ENCODE data around the gene DOCK1.

DOCK1 gene

DNA sequence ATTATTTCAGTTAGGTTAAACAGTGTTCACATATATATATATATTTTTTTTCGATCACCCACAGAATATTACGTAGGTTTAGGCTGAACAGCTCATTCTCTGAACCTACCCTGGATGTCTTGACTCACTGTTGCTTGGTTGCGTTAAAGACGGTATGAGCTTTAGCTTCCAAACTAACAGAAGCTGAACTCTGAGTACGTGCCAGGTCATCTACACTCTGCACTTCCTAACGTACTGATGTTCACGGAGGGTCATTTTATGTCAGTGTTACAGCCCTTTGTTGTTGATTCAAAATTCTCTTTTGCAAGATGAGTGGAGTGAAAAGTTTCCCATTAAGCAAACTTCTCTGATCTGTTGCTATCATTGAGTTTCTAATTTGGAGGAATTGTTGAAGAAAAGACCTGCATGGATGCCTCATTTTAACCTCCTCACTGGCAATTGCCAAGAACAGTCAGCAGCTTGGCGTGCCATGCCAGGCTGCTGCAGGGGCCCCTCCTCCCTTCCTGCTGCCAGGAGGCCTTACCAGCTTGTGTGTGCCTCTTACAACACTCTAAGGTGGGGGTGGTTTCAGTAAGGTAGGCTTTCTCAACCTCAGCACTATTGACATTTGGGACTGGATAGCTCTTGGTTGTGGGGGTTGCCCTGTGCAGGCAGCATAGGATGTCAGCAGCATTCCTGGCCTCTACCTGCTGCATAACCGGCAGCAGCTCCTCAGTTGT, 246.9 kb downstream of the DOCK1 start:
- ATAC-seq (replicated peaks) (no peak), DNase-seq (no peak)
- Mint-ChIP-seq H3K36me3 (ENCODE audit: insufficient read depth) (no peaks in the 10 kb centered on the region), H3K9me3 (peaks cover 0 to 1% of the 10 kb centered on the region in 2 donors), H3K4me3 (no peak overlapping the region), H3K27ac (no peak overlapping the region), H3K27me3 (peaks cover 0 to 17% of the 10 kb centered on the region in 2 donors), H3K4me1 (ENCODE audit: low read depth in 2 of 2) (no peaks in the 10 kb centered on the region)

- no peak for ATAC-seq (replicated peaks)
Observed at GRCh38 chr10:127153181-127153580, 248.0 kb downstream of the DOCK1 start.

GRCh38 chr10:127154831-127155620, 249.8 kb downstream of the DOCK1 start:
- Mint-ChIP-seq H3K9me3 (peaks cover 0 to 1% of the 10 kb centered on the region in 2 donors), H3K36me3 (ENCODE audit: insufficient read depth) (no peaks in the 10 kb centered on the region)

More at GRCh38 chr10:127153181-127153580, 248.0 kb downstream of the DOCK1 start:
- DNase-seq = no peak
- Mint-ChIP-seq H3K4me3 (no peak overlapping the region), H3K9me3 (peaks cover 0 to 1% of the 10 kb centered on the region in 2 donors), H3K4me1 (ENCODE audit: low read depth in 2 of 2) (no peaks in the 10 kb centered on the region), H3K36me3 (ENCODE audit: insufficient read depth) (no peaks in the 10 kb centered on the region), H3K27me3 (peaks cover 0 to 17% of the 10 kb centered on the region in 2 donors), H3K27ac (no peak overlapping the region)

GRCh38 chr10:127157089-127157488, 251.9 kb downstream of the DOCK1 start:
- ATAC-seq (replicated peaks) = no peak
- Mint-ChIP-seq H3K27me3 (peaks cover 0 to 25% of the 10 kb centered on the region in 2 donors), H3K36me3 (ENCODE audit: insufficient read depth) (no peaks in the 10 kb centered on the region), H3K27ac (no peak overlapping the region), H3K4me3 (no peak overlapping the region), H3K4me1 (ENCODE audit: low read depth in 2 of 2) (no peaks in the 10 kb centered on the region), H3K9me3 (peaks cover 0 to 1% of the 10 kb centered on the region in 2 donors)
- no peak for DNase-seq

More at GRCh38 chr10:127154831-127155620, 249.8 kb downstream of the DOCK1 start:
- Mint-ChIP-seq H3K4me3 (no peak overlapping the region), H3K27ac (no peak overlapping the region), H3K27me3 (peaks cover 0 to 22% of the 10 kb centered on the region in 2 donors), H3K4me1 (ENCODE audit: low read depth in 2 of 2) (no peaks in the 10 kb centered on the region)
- DNase-seq (no peak), ATAC-seq (replicated peaks) (no peak)

GRCh38 chr10:127157506-127158200, 252.4 kb downstream of the DOCK1 start:
- DNase-seq (no peak), ATAC-seq (replicated peaks) (no peak)
- H3K4me1 Mint-ChIP-seq (ENCODE audit: low read depth in 2 of 2) = no peaks in the 10 kb centered on the region
- no peak overlapping the region for H3K27ac Mint-ChIP-seq
- no peaks in the 10 kb centered on the region for H3K36me3 Mint-ChIP-seq (ENCODE audit: insufficient read depth)
- H3K27me3 Mint-ChIP-seq = peaks cover 0 to 25% of the 10 kb centered on the region in 2 donors
- no peak overlapping the region for H3K4me3 Mint-ChIP-seq
- no peaks in the 10 kb centered on the region for H3K9me3 Mint-ChIP-seq

- no peak overlapping the region for H3K27ac Mint-ChIP-seq
- no peaks in the 10 kb centered on the region for H3K4me1 Mint-ChIP-seq (ENCODE audit: low read depth in 2 of 2)
- ATAC-seq (replicated peaks) (no peak), DNase-seq (no peak)
- H3K9me3 Mint-ChIP-seq = no peaks in the 10 kb centered on the region
- no peaks in the 10 kb centered on the region for H3K36me3 Mint-ChIP-seq (ENCODE audit: insufficient read depth)
- peaks cover 0 to 25% of the 10 kb centered on the region in 2 donors for H3K27me3 Mint-ChIP-seq
- H3K4me3 Mint-ChIP-seq = no peak overlapping the region
Observed at GRCh38 chr10:127158662-127159061, 253.4 kb downstream of the DOCK1 start.

DNA sequence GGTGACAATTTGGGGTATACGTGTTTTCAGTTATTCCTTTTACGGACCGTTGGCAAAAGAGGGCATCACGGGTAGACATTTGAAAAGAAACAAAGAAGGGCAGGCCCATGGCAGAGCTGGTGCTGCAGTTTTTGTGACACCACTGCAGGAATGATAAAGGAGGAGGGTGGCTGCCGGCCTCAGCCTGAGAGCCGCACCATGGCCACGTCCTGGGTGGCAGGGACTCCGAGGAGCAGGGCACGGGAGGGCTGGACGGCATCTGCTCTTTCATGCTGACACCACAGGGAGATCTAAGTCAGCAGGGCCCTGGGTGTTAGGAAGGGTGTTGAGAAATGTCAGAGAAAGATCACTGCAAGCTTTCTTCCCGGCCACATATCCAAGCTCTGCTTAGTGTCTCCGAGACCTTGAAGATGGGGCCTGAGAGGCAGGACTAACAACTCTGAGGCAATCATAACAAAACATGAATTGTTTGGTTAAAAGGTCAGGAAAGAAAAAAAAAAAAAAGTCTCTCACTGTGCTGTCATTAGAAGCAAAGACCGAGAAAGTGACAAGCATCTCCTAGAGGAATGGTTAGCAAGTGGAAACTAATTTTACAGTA, 254.5 kb downstream of the DOCK1 start:
- ATAC-seq (replicated peaks) = no peak
- H3K36me3 Mint-ChIP-seq (ENCODE audit: insufficient read depth) = no peaks in the 10 kb centered on the region
- no peak for DNase-seq
- peaks cover 0 to 25% of the 10 kb centered on the region in 2 donors for H3K27me3 Mint-ChIP-seq
- no peak overlapping the region for H3K4me3 Mint-ChIP-seq
- no peaks in the 10 kb centered on the region for H3K4me1 Mint-ChIP-seq (ENCODE audit: low read depth in 2 of 2)
- no peaks in the 10 kb centered on the region for H3K9me3 Mint-ChIP-seq
- H3K27ac Mint-ChIP-seq = no peak overlapping the region

- Mint-ChIP-seq H3K36me3 (ENCODE audit: insufficient read depth) (no peaks in the 10 kb centered on the region), H3K27me3 (peaks cover 0 to 14% of the 10 kb centered on the region in 2 donors), H3K9me3 (no peaks in the 10 kb centered on the region), H3K27ac (no peak overlapping the region), H3K4me3 (no peak overlapping the region), H3K4me1 (ENCODE audit: low read depth in 2 of 2) (no peaks in the 10 kb centered on the region)
- no peak for ATAC-seq (replicated peaks)
- no peak for DNase-seq
Observed at GRCh38 chr10:127161482-127161881, 256.3 kb downstream of the DOCK1 start.

DNA sequence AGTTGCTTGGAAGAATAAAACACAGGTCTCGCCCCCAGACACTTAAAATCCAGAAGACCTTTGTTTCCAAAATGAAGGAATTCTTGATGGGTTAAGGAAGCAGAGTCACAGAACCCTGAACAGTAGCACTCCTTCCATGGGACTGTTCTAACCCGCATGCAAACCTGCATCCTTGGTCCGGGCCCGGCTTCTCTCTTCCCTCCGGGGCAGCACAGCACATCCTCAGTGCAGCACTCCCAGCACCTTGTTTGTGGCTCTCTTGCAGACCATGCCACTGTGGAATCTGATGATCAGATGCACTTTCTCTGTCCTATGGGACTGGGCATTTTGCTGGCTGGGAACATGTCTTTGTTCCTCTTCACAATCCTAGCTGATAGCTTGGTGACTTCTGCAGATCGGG, 257.6 kb downstream of the DOCK1 start:
- Mint-ChIP-seq H3K4me3 (no peak overlapping the region), H3K9me3 (no peaks in the 10 kb centered on the region), H3K4me1 (ENCODE audit: low read depth in 2 of 2) (no peaks in the 10 kb centered on the region), H3K27me3 (peaks cover 3 to 21% of the 10 kb centered on the region in 2 donors), H3K36me3 (ENCODE audit: insufficient read depth) (no peaks in the 10 kb centered on the region), H3K27ac (no peak overlapping the region)
- DNase-seq = no peak
- no peak for ATAC-seq (replicated peaks)

DNA sequence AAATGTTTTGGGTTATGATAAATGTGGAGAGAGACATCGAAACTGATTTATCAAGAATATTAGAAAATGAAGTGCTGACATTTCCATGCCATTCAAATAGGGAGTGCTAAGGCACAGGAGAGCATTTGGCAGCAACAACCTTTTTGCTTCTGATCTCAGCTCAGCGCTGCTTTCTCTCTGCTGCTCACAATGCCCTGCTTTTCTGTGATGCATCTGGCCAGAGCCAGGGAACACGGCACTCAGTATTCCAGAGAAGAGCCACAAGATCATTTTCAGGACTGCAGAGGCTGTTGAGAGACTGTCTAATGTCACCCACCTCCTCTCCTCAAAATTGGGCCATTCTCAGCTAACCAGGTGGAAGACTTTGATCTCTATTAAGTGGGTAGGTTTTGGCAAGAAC, 263.0 kb downstream of the DOCK1 start:
- H3K9me3 Mint-ChIP-seq = no peaks in the 10 kb centered on the region
- H3K4me1 Mint-ChIP-seq (ENCODE audit: low read depth in 2 of 2) = no peaks in the 10 kb centered on the region
- no peaks in the 10 kb centered on the region for H3K36me3 Mint-ChIP-seq (ENCODE audit: insufficient read depth)
- peaks cover 5 to 6% of the 10 kb centered on the region in 2 donors for H3K27me3 Mint-ChIP-seq
- H3K27ac Mint-ChIP-seq = no peak overlapping the region
- DNase-seq = no peak
- ATAC-seq (replicated peaks) = no peak
- no peak overlapping the region for H3K4me3 Mint-ChIP-seq

DNA sequence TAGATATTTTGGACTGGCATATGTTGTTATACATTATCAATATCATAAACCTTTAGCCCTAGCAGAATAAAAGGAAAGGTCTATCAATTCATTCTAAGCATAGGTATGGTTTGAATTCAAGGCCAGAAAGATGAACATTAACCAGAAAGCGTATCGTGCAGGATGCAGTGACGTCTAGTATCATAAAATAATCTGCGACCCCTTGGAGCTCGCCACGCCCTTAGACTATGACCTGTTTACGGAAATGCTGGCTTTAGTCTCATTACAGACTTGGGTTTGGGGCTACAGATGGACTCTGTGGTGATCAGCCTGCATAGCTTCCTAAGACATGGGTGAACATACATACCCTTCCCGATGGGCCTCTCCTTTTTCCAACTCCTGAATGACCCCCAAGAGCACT, 269.6 kb downstream of the DOCK1 start:
- ATAC-seq (replicated peaks) = no peak
- H3K27me3 Mint-ChIP-seq = peaks cover 6 to 18% of the 10 kb centered on the region in 2 donors

DNA sequence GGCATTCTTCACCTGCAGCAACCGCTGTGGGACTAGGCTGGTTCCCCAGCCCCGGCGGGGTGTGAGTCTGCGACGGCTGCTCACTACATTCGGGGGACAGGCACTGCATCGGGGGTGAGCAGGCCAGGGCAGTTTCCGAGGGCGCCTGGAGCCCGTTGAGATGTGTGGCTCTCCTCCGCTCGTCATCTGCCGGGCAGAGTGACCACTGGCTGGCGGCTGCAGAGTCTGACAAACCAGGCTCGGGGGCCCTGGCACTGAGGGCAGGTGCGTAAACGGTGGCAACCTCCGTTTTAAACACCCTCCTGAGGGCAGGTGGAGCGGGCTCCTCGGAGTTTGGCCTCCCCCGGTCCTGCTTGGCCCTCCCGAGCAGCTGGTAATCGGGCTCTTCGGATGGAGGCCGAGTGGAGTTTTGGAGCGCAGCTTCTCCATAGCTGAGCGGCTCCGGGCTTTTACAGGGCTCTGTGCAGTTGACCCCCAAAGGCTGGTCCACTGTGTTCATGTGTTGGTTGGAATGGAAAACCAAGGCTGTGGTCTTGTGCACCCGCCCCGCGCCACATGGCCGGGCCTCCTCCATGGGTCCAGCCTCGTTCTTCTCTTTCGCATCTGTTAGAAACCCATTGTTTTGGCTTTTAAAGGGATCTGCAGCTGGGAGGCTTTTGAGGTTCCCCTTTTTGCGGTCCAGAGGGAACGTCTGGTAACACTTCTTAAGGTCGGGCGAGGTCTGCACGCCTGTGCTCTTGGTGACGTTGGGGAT, 270.3 kb downstream of the DOCK1 start:
- ATAC-seq (replicated peaks) (no peak), DNase-seq (no peak)
- H3K36me3 Mint-ChIP-seq (ENCODE audit: insufficient read depth) = no peaks in the 10 kb centered on the region

More for the DNA sequence above, 269.6 kb downstream of the DOCK1 start:
- Mint-ChIP-seq H3K9me3 (no peaks in the 10 kb centered on the region), H3K4me1 (ENCODE audit: low read depth in 2 of 2) (no peaks in the 10 kb centered on the region), H3K36me3 (ENCODE audit: insufficient read depth) (no peaks in the 10 kb centered on the region), H3K27ac (no peak overlapping the region), H3K4me3 (no peak overlapping the region)
- DNase-seq = no peak

GRCh38 chr10:127176649-127177048, 271.4 kb downstream of the DOCK1 start:
- no peak overlapping the region for H3K27ac Mint-ChIP-seq
- H3K4me1 Mint-ChIP-seq (ENCODE audit: low read depth in 2 of 2) = no peaks in the 10 kb centered on the region
- no peak for ATAC-seq (replicated peaks)
- no peak for DNase-seq
- peaks cover 6 to 18% of the 10 kb centered on the region in 2 donors for H3K27me3 Mint-ChIP-seq
- no peaks in the 10 kb centered on the region for H3K9me3 Mint-ChIP-seq
- no peak overlapping the region for H3K4me3 Mint-ChIP-seq
- H3K36me3 Mint-ChIP-seq (ENCODE audit: insufficient read depth) = no peaks in the 10 kb centered on the region

More for the DNA sequence above, 270.3 kb downstream of the DOCK1 start:
- no peaks in the 10 kb centered on the region for H3K4me1 Mint-ChIP-seq (ENCODE audit: low read depth in 2 of 2)
- no peaks in the 10 kb centered on the region for H3K9me3 Mint-ChIP-seq
- peaks cover 6 to 18% of the 10 kb centered on the region in 2 donors for H3K27me3 Mint-ChIP-seq
- H3K4me3 Mint-ChIP-seq = no peak overlapping the region
- H3K27ac Mint-ChIP-seq = no peak overlapping the region
